Lung (tissue), 12 donors: ENCODE results near the gene SND1. TPM values are rescaled to one million over a fixed set of nuclear protein-coding genes. Genes with fewer than 3 reads are reported as not detected.

ENCODE experiments used
- ATAC-seq: fragments of 200-7000 bp; cut with Tn5 transposase; one replicate; pipeline ENCODE4 v1.9.1; 2020; ENCODE audit warnings: moderate number of reproducible peaks; ENCODE audit not compliant: insufficient read depth, low FRiP score
- DNase-seq, 3 donors: peaks; one replicate each; pipeline ENCODE4 v3.0.0-alpha.2; 2013 to 2017
- H3K27ac ChIP-seq, 2 donors: one replicate each; pipeline ENCODE4 v1.5.1; 2013; ENCODE audit warnings: mild to moderate bottlenecking in 2 of 2, moderate library complexity in 2 of 2, control low read depth in 1 of 2, inconsistent platforms in 1 of 2, low read depth in 1 of 2, low read length in 1 of 2
- H3K27me3 ChIP-seq, 3 donors: one replicate each; pipeline ENCODE4 v1.5.1; 2013; ENCODE audit warnings: low read length in 2 of 3; ENCODE audit not compliant: control insufficient read depth in 3 of 3, insufficient read depth in 3 of 3
- H3K36me3 ChIP-seq, 4 donors: one replicate each; pipeline ENCODE4 v1.5.1; 2013; ENCODE audit warnings: low read length in 4 of 4, mild to moderate bottlenecking in 1 of 4, moderate library complexity in 1 of 4; ENCODE audit not compliant: control insufficient read depth in 4 of 4, insufficient read depth in 4 of 4
- H3K4me1 ChIP-seq, 5 donors: one replicate each; pipeline ENCODE4 v1.5.1; 2013; ENCODE audit warnings: low read length in 5 of 5, mild to moderate bottlenecking in 2 of 5, moderate library complexity in 1 of 5; ENCODE audit not compliant: control insufficient read depth in 5 of 5, insufficient read depth in 5 of 5
- H3K4me3 ChIP-seq: one replicate; pipeline ENCODE4 v1.5.1; 2013; ENCODE audit warnings: mild to moderate bottlenecking, control low read depth, moderate library complexity
- H3K9ac ChIP-seq, 2 donors: one replicate each; pipeline ENCODE4 v1.5.1; 2013; ENCODE audit warnings: low read length in 2 of 2, control low read depth in 1 of 2; ENCODE audit not compliant: insufficient read depth in 1 of 2
- H3K9me3 ChIP-seq, 4 donors: one replicate each; pipeline ENCODE4 v1.5.1; 2013; ENCODE audit warnings: low read length in 3 of 4, mild to moderate bottlenecking in 1 of 4, moderate library complexity in 1 of 4; ENCODE audit not compliant: control insufficient read depth in 4 of 4, insufficient read depth in 3 of 4
- WGBS, 2 donors: extraction: QIAGEN DNeasy Blood & Tissue Kit; methylation state at CpG; one replicate each; pipeline ENCODE4 v1.1.7; 2013; 5-methylcytosine and 5-hydroxymethylcytosine counted together
- polyA plus RNA-seq, 2 donors: library from polyadenylated mRNA; stranded (reverse); fragments of 200-250 nt; gene quantifications; one replicate each; pipeline ENCODE4 v1.2.1, GENCODE V29; 2013
- total RNA-seq, 2 donors: library from RNA; depleted of rRNA in 1 of 2; stranded (reverse); fragments of >200 nt in 1 of 2; gene quantifications; one replicate each; pipeline ENCODE4 v1.2.1, GENCODE V29; 2014 to 2021
- TF ChIP-seq, protein P1 (sequence below): IDR thresholded peaks from 2 replicates; pipeline ENCODE4 v1.5.1; 2012; ENCODE audit warnings: mild to moderate bottlenecking; ENCODE audit errors: control extremely low read depth, extremely low read depth
- donor health status: control.
- donor health status: control.
- donor health status: Bipolar disorder and iron deficiency.
- donor health status: healthy.
- donor health status: DM: yes; HTN: yes; CAD: no.

SND1 gene
- total and polyA plus RNA-seq, 4 donors = 94.5 to 210 (median 137) TPM

DNA sequence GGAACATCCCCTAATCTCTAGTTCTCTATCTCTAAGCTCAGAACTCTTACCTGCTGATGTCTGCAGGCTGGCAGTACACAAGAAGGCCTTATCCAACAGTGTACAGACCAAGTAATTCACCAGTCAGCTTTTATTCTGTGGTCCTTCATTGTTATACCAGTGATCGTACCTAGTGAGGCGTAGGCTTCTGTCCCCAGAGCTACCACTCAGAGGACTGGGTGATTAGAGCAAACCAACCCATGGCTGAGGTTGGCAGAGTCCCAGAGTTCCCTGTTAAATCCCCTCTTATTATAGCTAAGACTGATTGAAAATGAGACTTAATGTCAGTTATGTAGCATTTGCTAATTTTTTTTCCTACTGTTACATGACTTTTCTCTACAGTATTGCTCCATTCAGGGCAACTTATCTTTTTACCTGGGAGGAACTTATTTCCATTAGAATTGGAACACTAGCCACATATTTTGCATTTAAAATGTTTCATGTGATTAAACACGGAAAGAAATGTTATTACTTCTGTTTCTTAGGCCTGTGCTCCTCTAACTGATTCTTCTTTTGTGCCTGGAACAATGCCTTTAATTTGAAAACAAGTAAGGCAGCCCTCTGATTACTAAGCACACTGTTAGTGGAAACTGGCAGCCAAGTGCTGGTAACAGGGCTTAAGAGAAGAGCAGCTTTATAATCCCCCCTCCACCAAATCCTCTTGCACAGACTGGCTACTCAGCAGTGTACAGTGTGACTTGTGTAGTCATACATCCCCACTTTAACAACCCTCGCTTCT is 252.1 kb downstream of the SND1 start:
- DNase-seq (no peak), ATAC-seq (no peak)
- Histone ChIP-seq H3K9me3 (no peaks in the 10 kb centered on the region), H3K36me3 (peaks cover 0 to 3% (median 0%) of the 10 kb centered on the region in 4 donors), H3K27me3 (no peaks in the 10 kb centered on the region), H3K4me3 (no peak overlapping the region), H3K9ac (no peak overlapping the region), H3K27ac (no peak overlapping the region), H3K4me1 (peaks cover 0 to 26% (median 16%) of the 10 kb centered on the region in 5 donors)
- WGBS, 2 donors = 87 to 96% methylated on average over 4 of the region's 4 CpGs
- TF ChIP-seq, protein P1, sequence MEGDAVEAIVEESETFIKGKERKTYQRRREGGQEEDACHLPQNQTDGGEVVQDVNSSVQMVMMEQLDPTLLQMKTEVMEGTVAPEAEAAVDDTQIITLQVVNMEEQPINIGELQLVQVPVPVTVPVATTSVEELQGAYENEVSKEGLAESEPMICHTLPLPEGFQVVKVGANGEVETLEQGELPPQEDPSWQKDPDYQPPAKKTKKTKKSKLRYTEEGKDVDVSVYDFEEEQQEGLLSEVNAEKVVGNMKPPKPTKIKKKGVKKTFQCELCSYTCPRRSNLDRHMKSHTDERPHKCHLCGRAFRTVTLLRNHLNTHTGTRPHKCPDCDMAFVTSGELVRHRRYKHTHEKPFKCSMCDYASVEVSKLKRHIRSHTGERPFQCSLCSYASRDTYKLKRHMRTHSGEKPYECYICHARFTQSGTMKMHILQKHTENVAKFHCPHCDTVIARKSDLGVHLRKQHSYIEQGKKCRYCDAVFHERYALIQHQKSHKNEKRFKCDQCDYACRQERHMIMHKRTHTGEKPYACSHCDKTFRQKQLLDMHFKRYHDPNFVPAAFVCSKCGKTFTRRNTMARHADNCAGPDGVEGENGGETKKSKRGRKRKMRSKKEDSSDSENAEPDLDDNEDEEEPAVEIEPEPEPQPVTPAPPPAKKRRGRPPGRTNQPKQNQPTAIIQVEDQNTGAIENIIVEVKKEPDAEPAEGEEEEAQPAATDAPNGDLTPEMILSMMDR = no peak

DNA sequence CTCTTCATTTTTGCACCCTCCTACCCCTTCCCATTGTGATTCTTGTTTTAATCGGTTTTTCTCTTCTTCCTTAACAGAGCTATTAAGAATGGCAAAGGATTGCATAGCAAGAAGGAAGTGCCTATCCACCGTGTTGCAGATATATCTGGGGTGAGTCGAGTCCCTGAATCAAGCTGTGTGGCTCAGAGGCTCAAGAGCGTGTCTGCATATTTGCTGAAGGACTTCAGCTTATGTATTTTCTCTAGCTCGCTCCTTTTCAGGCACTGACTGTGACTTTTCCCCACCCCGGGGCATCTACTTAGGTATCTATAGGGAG is 252.6 kb downstream of the SND1 start:
- Histone ChIP-seq H3K4me3 (no peak overlapping the region), H3K27ac (no peak overlapping the region), H3K9ac (no peak overlapping the region), H3K9me3 (no peaks in the 10 kb centered on the region), H3K27me3 (no peaks in the 10 kb centered on the region), H3K36me3 (peaks cover 0 to 3% (median 0%) of the 10 kb centered on the region in 4 donors), H3K4me1 (peaks cover 0 to 26% (median 16%) of the 10 kb centered on the region in 5 donors)
- DNase-seq = peak in 1 of 3 donors; percentile 27
- ATAC-seq = peak; percentile 55
- TF ChIP-seq, protein P1 = no peak
- 59 to 73% methylated on average over 6 of the region's 6 CpGs for WGBS, 2 donors

DNA sequence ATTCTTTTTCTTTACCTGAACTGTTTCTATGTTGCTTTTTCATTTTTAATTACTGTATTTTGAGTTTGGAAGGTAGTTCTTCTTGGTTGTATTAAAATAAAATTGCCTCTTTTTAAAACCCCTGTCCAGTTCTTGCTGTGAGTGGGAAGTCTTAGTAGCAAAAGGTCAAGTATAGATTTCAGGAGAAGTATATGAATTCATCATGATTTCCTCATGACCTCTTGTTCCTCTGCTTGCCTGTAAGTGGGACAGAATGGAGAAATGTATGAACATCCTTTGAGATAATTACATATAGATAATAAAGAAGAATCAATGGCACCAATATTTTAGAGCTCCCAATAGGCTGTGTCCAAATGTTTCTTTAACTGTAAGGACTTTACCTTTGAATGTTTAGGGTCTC is 253.0 kb downstream of the SND1 start:
- H3K9ac ChIP-seq = no peak overlapping the region
- H3K36me3 ChIP-seq = peaks cover 0 to 3% (median 0%) of the 10 kb centered on the region in 4 donors
- DNase-seq (no peak), ATAC-seq (no peak)
- no peaks in the 10 kb centered on the region for H3K27me3 ChIP-seq
- TF ChIP-seq, protein P1 = no peak
- H3K9me3 ChIP-seq = no peaks in the 10 kb centered on the region
- peaks cover 0 to 26% (median 16%) of the 10 kb centered on the region in 5 donors for H3K4me1 ChIP-seq
- H3K27ac ChIP-seq = no peak overlapping the region
- H3K4me3 ChIP-seq = no peak overlapping the region
